T-helper 1 cell (primary cell): ENCODE measurements around the gene HOGA1.
A peak's percentile ranks its signal among the peaks of the same experiment; 100 is the strongest.
"Not testable (repeated sequence)": the region's sequence is repeated elsewhere in the genome, so short reads cannot be mapped to it uniquely, and the experiment has no call there.

Experiments
- DNase-seq, 5 donors: peaks; one replicate each; pipeline ENCODE4 v3.0.0-alpha.2; 2012 to 2020

Gene HOGA1

DNA sequence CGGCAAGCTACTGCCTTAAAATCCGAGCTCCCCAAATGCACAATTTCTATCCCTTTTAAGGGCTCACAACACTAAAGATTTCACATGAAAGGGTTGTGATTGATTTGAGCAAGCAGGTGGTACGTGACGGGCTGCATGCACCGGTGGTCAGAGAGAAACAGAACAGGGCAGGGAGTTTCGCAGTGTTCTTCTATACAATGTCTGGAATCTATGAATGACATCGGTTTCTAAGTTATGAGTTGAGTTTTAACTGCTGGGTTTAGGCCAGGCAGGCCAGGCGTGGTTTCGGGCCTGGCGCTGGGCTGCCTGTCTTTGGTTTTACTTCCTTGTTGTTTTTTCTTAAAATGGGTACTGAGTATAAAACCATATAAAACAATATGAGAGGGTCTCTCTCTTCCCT lies 28.6 kb upstream of the HOGA1 start:
- DNase-seq, result not testable (repeated sequence)

DNA sequence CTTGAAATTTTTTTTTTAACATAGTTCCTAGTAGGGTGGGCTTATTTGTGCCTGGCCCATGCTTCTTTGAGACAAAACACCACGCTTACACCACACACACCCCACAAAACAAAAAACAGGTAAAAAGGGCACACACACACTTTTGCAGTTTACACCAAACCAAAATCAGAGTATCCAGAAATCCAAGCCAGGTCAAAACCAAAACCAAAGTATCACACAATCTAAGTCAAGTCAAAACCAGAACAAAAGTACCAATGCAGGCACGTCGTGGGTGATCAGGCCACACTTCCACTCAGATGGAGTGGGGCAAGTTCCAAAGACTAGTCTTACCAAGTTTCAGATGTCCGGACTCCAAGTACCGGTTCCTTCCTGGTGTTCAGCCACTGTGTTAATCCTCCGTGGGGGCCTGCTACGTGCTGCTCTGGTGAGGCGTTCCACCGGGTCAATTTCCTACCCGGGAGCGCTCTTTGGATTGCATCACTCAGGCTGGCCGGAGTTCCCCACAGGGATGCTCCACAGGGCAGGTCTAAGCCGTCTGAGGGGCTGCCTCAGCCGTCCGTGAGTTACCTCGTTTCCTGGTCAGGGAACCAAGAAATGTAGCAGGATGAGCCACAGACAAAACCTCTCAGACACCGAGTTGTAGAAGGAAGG lies 23.3 kb upstream of the HOGA1 start:
- DNase-seq, result not testable (repeated sequence)

- not testable (repeated sequence) for DNase-seq
Observed at GRCh38 chr10:97561386-97562077, 22.7 kb upstream of the HOGA1 start.

DNA sequence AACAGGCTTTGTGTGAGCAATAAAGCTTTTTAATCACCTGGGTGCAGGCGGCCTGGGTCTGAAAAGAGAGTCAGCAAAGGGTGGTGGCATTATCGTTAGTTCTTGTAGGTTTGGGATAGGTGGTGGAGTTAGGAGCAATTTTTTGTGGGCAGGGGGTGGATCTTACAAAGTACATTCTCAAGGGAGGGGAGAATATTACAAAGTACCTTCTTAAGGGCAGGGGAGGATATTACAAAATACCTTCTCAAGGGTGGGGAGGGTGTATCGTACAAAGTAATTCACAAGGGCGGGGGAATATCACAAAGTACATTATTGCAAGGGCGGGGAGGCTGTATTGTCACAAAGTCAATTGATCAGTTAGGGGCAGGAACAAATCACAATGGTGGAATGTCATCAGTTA lies 21.9 kb upstream of the HOGA1 start:
- DNase-seq, result not testable (repeated sequence)

GRCh38 chr10:97563337-97563736 lies 20.9 kb upstream of the HOGA1 start:
- DNase-seq, result no peak

DNA sequence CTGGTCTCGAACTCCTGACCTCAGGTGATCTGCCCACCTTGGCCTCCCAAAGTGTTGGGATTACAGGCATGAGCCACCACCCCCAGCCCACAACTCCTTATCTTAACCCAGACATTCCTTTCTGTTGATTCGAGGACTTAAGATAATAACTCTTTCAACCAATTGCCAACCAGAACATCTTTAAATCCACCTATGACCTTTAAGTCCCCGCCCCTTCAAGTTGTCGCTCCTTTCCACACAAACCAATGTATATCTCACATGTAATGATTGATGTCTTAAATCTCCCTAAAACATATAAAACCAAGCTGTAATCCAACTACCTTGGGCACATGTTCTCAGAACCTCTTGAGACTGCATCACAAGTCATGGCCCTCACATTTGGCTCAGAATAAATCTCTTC lies 19.4 kb upstream of the HOGA1 start:
- no peak for DNase-seq

- DNase-seq, result no peak
Observed at GRCh38 chr10:97566336-97566996, 17.7 kb upstream of the HOGA1 start.

DNA sequence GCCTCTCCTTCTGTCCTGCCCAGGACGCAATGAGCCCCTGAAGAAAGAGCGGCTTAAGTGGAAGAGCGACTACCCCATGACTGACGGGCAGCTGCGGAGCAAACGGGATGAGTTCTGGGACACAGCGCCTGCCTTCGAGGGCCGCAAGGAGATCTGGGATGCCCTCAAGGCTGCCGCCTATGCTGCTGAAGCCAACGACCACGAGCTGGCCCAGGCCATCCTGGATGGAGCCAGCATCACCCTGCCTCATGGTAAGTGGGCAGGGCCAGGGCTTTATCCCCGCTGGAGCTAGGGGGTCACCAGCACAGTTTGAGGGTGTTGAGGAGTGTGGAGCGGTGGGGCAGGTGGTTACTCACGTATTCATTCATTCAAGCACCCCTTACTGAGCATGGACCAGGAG lies 16.3 kb upstream of the HOGA1 start:
- DNase-seq, result no peak

GRCh38 chr10:97570146-97570788 lies 13.9 kb upstream of the HOGA1 start:
- no peak for DNase-seq

- DNase-seq, result no peak
Observed at GRCh38 chr10:97570789-97571471, 13.3 kb upstream of the HOGA1 start.

GRCh38 chr10:97571622-97572021 lies 12.6 kb upstream of the HOGA1 start:
- no peak for DNase-seq

DNA sequence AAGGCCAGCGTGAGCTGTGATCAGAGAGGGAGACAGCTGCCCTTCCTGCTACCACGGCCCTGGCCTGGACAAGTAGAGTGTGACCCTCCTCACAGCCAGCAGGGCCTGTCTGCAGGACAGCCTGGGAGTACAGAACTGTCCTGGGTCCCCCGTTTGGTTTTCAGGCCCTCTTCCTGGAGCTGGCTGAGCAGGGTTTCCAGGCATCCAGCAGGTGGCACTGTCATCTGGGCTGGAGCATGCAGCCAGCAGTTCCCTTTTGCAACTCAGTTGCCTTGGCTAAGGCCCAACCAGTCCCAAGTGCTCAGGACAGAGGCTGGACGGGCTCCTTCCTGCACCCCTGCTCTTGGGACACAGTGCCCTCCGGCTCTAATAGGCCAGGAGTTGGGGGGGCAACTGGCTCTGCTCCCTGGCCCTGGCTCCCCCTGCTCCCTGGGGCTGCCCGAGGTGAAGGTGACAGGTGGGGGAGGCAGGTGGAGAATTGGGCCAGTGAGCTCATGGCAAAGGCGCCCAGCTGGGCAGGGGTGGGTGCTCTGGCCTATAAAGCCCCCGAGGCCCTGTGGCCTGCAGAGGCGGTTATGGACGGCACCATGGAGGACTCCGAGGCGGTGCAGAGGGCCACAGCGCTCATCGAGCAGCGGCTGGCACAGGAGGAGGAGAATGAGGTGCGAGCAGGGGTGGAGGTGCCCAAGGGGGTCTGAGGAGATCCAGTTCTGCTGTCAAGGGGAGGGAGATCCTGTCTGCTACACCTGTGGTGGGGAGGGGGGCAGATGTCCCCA lies 11.8 kb upstream of the HOGA1 start, which contains the start of gene ANKRD2:
Gene ANKRD2, plus strand, starts transcription at position 566 of the 776 bp plus-strand sequence. Its CDS starts 10 bp downstream, at position 576.
- peak in 3 of 5 donors; percentile 15 to 43 (median 33) for DNase-seq

GRCh38 chr10:97573021-97573420 lies 11.2 kb upstream of the HOGA1 start:
- no peak for DNase-seq

- no peak for DNase-seq
Observed at GRCh38 chr10:97573672-97574071, 10.5 kb upstream of the HOGA1 start.

- no peak for DNase-seq
Observed at GRCh38 chr10:97574374-97575126, 9.6 kb upstream of the HOGA1 start.

- DNase-seq, result no peak
Observed at GRCh38 chr10:97575127-97575668, 9.0 kb upstream of the HOGA1 start.

- DNase-seq, result not testable (repeated sequence)
Observed at GRCh38 chr10:97576487-97576886, 7.7 kb upstream of the HOGA1 start.

- DNase-seq, result no peak
Observed at GRCh38 chr10:97577701-97578100, 6.5 kb upstream of the HOGA1 start.

- DNase-seq, result no peak
Observed at GRCh38 chr10:97578171-97578844, 5.9 kb upstream of the HOGA1 start.
